Endothelial cell of umbilical vein (primary cell): ENCODE measurements around the gene ARHGEF17. TPM values are rescaled to one million over a fixed set of nuclear protein-coding genes. Genes with fewer than 3 reads are reported as not detected.

ENCODE experiments used
- BruUV-seq: library from RNA; stranded (reverse); fragments of 400-500 nt; replicated peaks from 2 replicates; lab custom pipeline; 2021; lab: Mats Ljungman, UMichigan
- CTCF ChIA-PET: fragments of 300-600, 350-600 bp; sonication (Branson Sonifier 250); formaldehyde crosslinking; loops from one replicate; lab custom pipeline; 2021; ENCODE audit warnings: antibody characterized with exemption, inconsistent platforms; lab: Charles Lee
- POLR2A ChIA-PET: fragments of 300-600, 350-600 bp; sonication (Branson Sonifier 250); formaldehyde crosslinking; loops from one replicate; lab custom pipeline; 2021; ENCODE audit warnings: antibody characterized with exemption, inconsistent platforms; lab: Charles Lee
- DNase-seq: peaks from one replicate; pipeline ENCODE4 v3.0.0-alpha.2; 2011; ENCODE audit warnings: low read depth, low spot score
- FAIRE-seq: peaks from 2 replicates; lab custom pipeline; 2011; peaks lifted over from hg19 to GRCh38; lab: Jason Lieb, UNC
- H2AFZ ChIP-seq: 2 replicates; pipeline ENCODE4 v1.6.0; 2012; ENCODE audit warnings: low read depth, low read length, control low read depth, inconsistent platforms
- H3K27ac ChIP-seq: 2 replicates; pipeline ENCODE4 v1.5.1; 2011; ENCODE audit warnings: low read depth, mild to moderate bottlenecking, control low read depth, low read length, moderate library complexity; ENCODE audit not compliant: insufficient read depth
- H3K27me3 ChIP-seq, 2 experiments: 2 replicates each; pipeline versions ENCODE4 v1.6.0 to v1.6.1; 2011; ENCODE audit warnings: low read length in 2 of 2, mixed read lengths in 1 of 2; ENCODE audit not compliant: control insufficient read depth in 2 of 2, insufficient read depth in 2 of 2
- H3K36me3 ChIP-seq, 2 experiments: 2 replicates in 1 of 2; 3 replicates in 1 of 2; pipeline ENCODE4 v1.5.1; 2011; ENCODE audit warnings: low read length in 2 of 2, mild to moderate bottlenecking in 1 of 2, moderate library complexity in 1 of 2; ENCODE audit not compliant: control insufficient read depth in 2 of 2, insufficient read depth in 2 of 2; ENCODE audit errors: extremely low read depth in 1 of 2
- H3K4me1 ChIP-seq: 3 replicates; pipeline ENCODE4 v1.5.1; 2011; ENCODE audit warnings: mild to moderate bottlenecking, low read length; ENCODE audit not compliant: control insufficient read depth, insufficient read depth; ENCODE audit errors: extremely low read depth
- H3K4me2 ChIP-seq: 2 replicates; pipeline ENCODE4 v1.6.1; 2011; ENCODE audit warnings: low read length, control low read depth, mixed read lengths; ENCODE audit not compliant: insufficient read depth
- H3K4me3 ChIP-seq, 3 experiments: fragments of 200-600 bp in 1 of 3; sonication (generic), shearing (Covaris generic) in 1 of 3; replicated peaks in 1 of 3; 2 replicates each; pipeline ENCODE4 v1.5.1; 2011 to 2016; ENCODE audit warnings: control low read depth in 3 of 3, low read length in 3 of 3, mild to moderate bottlenecking in 2 of 3, inconsistent platforms in 1 of 3, low read depth in 1 of 3, moderate library complexity in 1 of 3; ENCODE audit not compliant: insufficient read depth in 1 of 3
- H3K79me2 ChIP-seq: 2 replicates; pipeline ENCODE4 v1.6.0; 2012; ENCODE audit warnings: low read length, inconsistent platforms; ENCODE audit not compliant: control insufficient read depth, insufficient read depth
- H3K9ac ChIP-seq: replicated peaks from 2 replicates; pipeline ENCODE3; 2011; ENCODE audit warnings: low read length, control low read depth; ENCODE audit not compliant: insufficient read depth; ENCODE audit errors: extremely low read depth
- H3K9me1 ChIP-seq: replicated peaks from 3 replicates; pipeline ENCODE4 v1.6.0; 2011; ENCODE audit warnings: mild to moderate bottlenecking, low read length; ENCODE audit not compliant: control insufficient read depth, insufficient read depth; ENCODE audit errors: extremely low read depth
- H3K9me3 ChIP-seq: replicated peaks from 2 replicates; pipeline ENCODE4 v1.5.1; 2012; ENCODE audit warnings: low read length, inconsistent platforms; ENCODE audit not compliant: control insufficient read depth, insufficient read depth
- H4K20me1 ChIP-seq: replicated peaks from 2 replicates; pipeline ENCODE3; 2011; ENCODE audit warnings: mild to moderate bottlenecking, low read length; ENCODE audit not compliant: control insufficient read depth, insufficient read depth; ENCODE audit errors: extremely low read depth
- CTCF ChIP-seq, 2 donors: IDR thresholded peaks; 1 replicate in 1 of 2; 2 replicates in 1 of 2; pipeline ENCODE4 v1.5.1; 2011; ENCODE audit warnings: low read length in 2 of 2, mild to moderate bottlenecking in 2 of 2, moderate library complexity in 2 of 2, control low read depth in 1 of 2, inconsistent platforms in 1 of 2, low read depth in 1 of 2; ENCODE audit not compliant: insufficient read depth in 1 of 2; ENCODE audit errors: extremely low read depth in 1 of 2
- JUN ChIP-seq: IDR thresholded peaks from 2 replicates; pipeline ENCODE4 v1.6.1; 2011; ENCODE audit warnings: borderline replicate concordance, low read depth; ENCODE audit not compliant: insufficient read length, insufficient read depth
- MAX ChIP-seq: IDR thresholded peaks from 2 replicates; pipeline ENCODE4 v1.6.1; 2011; ENCODE audit not compliant: insufficient read depth, insufficient read length
- POLR2AphosphoS5 ChIP-seq: IDR thresholded peaks from 2 replicates; pipeline ENCODE4 v1.6.1; 2012; ENCODE audit warnings: low read depth, mild to moderate bottlenecking, control low read depth, low read length, moderate library complexity; ENCODE audit not compliant: insufficient read depth
- dilution Hi-C: fragments of 300-500 bp; cut with MboI; formaldehyde crosslinking; loops from one replicate; pipeline ENCODE4 v1.15.0; 2019; ENCODE audit warnings: low sequenced_read_pairs; ENCODE audit not compliant: extremely low pct_ligation_motif_present
- intact Hi-C: fragments of 100-400 bp; cut with micrococcal nuclease; formaldehyde crosslinking; loops from one replicate; pipeline ENCODE4 v1.10.0; 2022
- polyA plus RNA-seq, 4 experiments: library from polyadenylated mRNA; depleted of rRNA in 3 of 4; stranded (reverse) in 3 of 4; unstranded in 1 of 4; fragments of >200 nt; gene quantifications; 2 replicates each; pipeline versions ENCODE4 v1.2.1 to v1.2.3, GENCODE V29; 2011 to 2012; ENCODE audit warnings: missing spikeins in 1 of 4
- total RNA-seq: library from RNA; stranded (reverse); gene quantifications from 2 replicates; pipeline ENCODE4 v1.2.3, GENCODE V29; 2021

Gene ARHGEF17
- total and polyA plus RNA-seq, 2 donors (not counting 3 experiments of a cell fraction or from before 2014, with no cell fraction given): 74.9 to 89.9 TPM

- no peak overlapping the region for H3K4me2 ChIP-seq
- dilution Hi-C loops: no loop called here
Observed at GRCh38 chr11:73294604-73295003, 13.5 kb upstream of the ARHGEF17 start.

More at GRCh38 chr11:73294604-73295003, 13.5 kb upstream of the ARHGEF17 start:
- no peak for TF ChIP-seq POLR2AphosphoS5
- no peak for TF ChIP-seq MAX
- TF ChIP-seq JUN: no peak
- no peak for TF ChIP-seq CTCF (IDR thresholded peaks at IDR 0.05; ENCODE audit: extremely low read depth in 1 of 2, insufficient read depth in 1 of 2, low read depth in 1 of 2, low read length in 2 of 2)
- Histone ChIP-seq H3K4me1 (peaks cover 5% of the 10 kb centered on the region), H3K9ac (no peak overlapping the region), H2AFZ (no peak overlapping the region), H3K9me1 (no peaks in the 10 kb centered on the region), H3K4me3 (no peak overlapping the region), H4K20me1 (no peaks in the 10 kb centered on the region), H3K27me3 (no peaks in the 10 kb centered on the region), H3K36me3 (no peaks in the 10 kb centered on the region), H3K27ac (no peak overlapping the region), H3K79me2 (no peaks in the 10 kb centered on the region), H3K9me3 (no peaks in the 10 kb centered on the region)
- intact Hi-C loops: loop anchor here (1.0 kb wide), 2 partner anchors 41 to 99 kb away; no protein-coding TSS in a partner anchor
- no peak for DNase-seq
- POLR2A ChIA-PET: interaction anchor here (0.8 kb wide), 1 partner anchor 41 kb away, joined by 4 read pairs; no protein-coding TSS in a partner anchor
- no peak for FAIRE-seq
- CTCF ChIA-PET: interaction anchor here (0.6 to 4.3 kb wide), 21 partner anchors 9 to 564 kb away, joined by 3 to 67 read pairs (median 4); partner anchors contain the start of gene RELT
- no TSS peak for BruUV-seq
